DOHH2 (cell line): ENCODE results near the gene FRK.

Experiments
- H3F3A ChIP-seq: fragments of 200-600 bp; sonication (generic), shearing (Covaris generic); 2 replicates; pipeline ENCODE4 v1.6.0; 2016; ENCODE audit warnings: antibody characterized with exemption, mild to moderate bottlenecking; ENCODE audit not compliant: control insufficient read depth, insufficient read depth
- H3K27ac ChIP-seq: fragments of 200-600 bp; sonication (generic); 2 replicates; pipeline ENCODE4 v1.5.1; 2014; ENCODE audit warnings: low read depth, mild to moderate bottlenecking, low read length, moderate library complexity
- H3K27me3 ChIP-seq: fragments of 200-600 bp; sonication (generic); 2 replicates; pipeline ENCODE4 v1.6.1; 2014; ENCODE audit warnings: mild to moderate bottlenecking, low read length, mixed read lengths; ENCODE audit not compliant: control insufficient read depth
- H3K36me3 ChIP-seq: fragments of 200-600 bp; sonication (generic); 2 replicates; pipeline ENCODE4 v1.6.1; 2014; ENCODE audit warnings: mild to moderate bottlenecking, low read length, moderate library complexity, mixed read lengths; ENCODE audit not compliant: control insufficient read depth
- H3K4me1 ChIP-seq: fragments of 200-600 bp; sonication (generic); 2 replicates; pipeline ENCODE4 v1.6.1; 2014; ENCODE audit warnings: mild to moderate bottlenecking, low read length, mixed read lengths; ENCODE audit not compliant: control insufficient read depth
- H3K4me2 ChIP-seq: fragments of 200-600 bp; sonication (generic); 2 replicates; pipeline ENCODE4 v1.6.0; 2014; ENCODE audit warnings: mild to moderate bottlenecking, low read length, moderate library complexity
- H3K4me3 ChIP-seq: fragments of 200-600 bp; sonication (generic); 2 replicates; pipeline ENCODE4 v1.5.1; 2014; ENCODE audit warnings: mild to moderate bottlenecking, low read length, mixed read lengths
- H3K79me2 ChIP-seq: fragments of 200-600 bp; sonication (generic); 2 replicates; pipeline ENCODE4 v1.6.1; 2014; ENCODE audit warnings: mild to moderate bottlenecking, low read length, mixed read lengths; ENCODE audit not compliant: control insufficient read depth
- H3K9me2 ChIP-seq: fragments of 200-600 bp; sonication (generic); replicated peaks from 2 replicates; pipeline ENCODE4 v1.6.1; 2014; ENCODE audit warnings: mild to moderate bottlenecking, low read length, mixed read lengths; ENCODE audit not compliant: control insufficient read depth
- H3K9me3 ChIP-seq: fragments of 200-600 bp; sonication (generic); 2 replicates; pipeline ENCODE4 v1.6.1; 2014; ENCODE audit warnings: antibody characterized with exemption, low read length, mixed read lengths; ENCODE audit not compliant: control insufficient read depth, insufficient read depth
- H4K20me1 ChIP-seq: fragments of 200-600 bp; sonication (generic); 2 replicates; pipeline ENCODE4 v1.6.0; 2014; ENCODE audit warnings: low read depth, mild to moderate bottlenecking, antibody characterized with exemption, low read length, moderate library complexity; ENCODE audit not compliant: control insufficient read depth, insufficient read depth
- CTCF ChIP-seq: fragments of 200-600 bp; sonication (generic); IDR thresholded peaks from one replicate; pipeline ENCODE4 v1.5.1; 2014; ENCODE audit warnings: antibody characterized with exemption, mild to moderate bottlenecking, low read depth, low read length; ENCODE audit not compliant: poor library complexity, severe bottlenecking
- EZH2phosphoT487 ChIP-seq: fragments of 200-600 bp; sonication (generic); IDR thresholded peaks from 2 replicates; pipeline ENCODE4 v1.6.1; 2017; ENCODE audit warnings: borderline replicate concordance, mild to moderate bottlenecking, antibody characterized with exemption, low read length, moderate library complexity, mixed read lengths

The FRK gene

GRCh38 chr6:116028233-116028632 is 32.5 kb downstream of the FRK start:
- H3F3A ChIP-seq: no peaks in the 10 kb centered on the region
- H3K27ac ChIP-seq: no peak overlapping the region
- no peaks in the 10 kb centered on the region for H3K27me3 ChIP-seq
- no peaks in the 10 kb centered on the region for H3K79me2 ChIP-seq
- H3K4me2 ChIP-seq: no peak overlapping the region
- no peaks in the 10 kb centered on the region for H4K20me1 ChIP-seq
- no peak overlapping the region for H3K4me3 ChIP-seq
- no peaks in the 10 kb centered on the region for H3K4me1 ChIP-seq
- TF ChIP-seq EZH2phosphoT487 (no peak), CTCF (no peak)
- no peaks in the 10 kb centered on the region for H3K36me3 ChIP-seq
- H3K9me2 ChIP-seq: no peaks in the 10 kb centered on the region
- no peaks in the 10 kb centered on the region; the same call in 1 of the 2 replicates for H3K9me3 ChIP-seq

DNA sequence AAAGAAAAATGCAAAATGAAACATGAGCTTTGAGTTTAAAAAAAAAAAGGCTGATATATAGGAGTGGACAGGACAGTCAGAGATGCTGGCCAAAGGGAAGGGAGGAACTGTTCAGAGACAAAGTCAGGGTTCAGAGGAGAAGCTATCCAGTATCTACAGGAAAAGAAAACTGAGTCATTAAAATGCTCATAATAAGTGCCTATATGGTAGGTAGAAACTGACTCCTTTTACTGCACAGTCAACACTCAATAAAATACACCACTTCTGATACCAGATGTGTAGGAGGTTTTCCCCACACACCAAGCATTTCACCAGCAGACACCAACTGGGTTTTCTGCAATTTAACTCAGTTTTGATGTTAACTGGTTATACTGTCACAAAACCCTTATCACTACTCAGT is 32.9 kb downstream of the FRK start:
- Histone ChIP-seq H3K9me2 (no peaks in the 10 kb centered on the region), H3K4me2 (no peak overlapping the region), H3K4me1 (no peaks in the 10 kb centered on the region), H4K20me1 (no peaks in the 10 kb centered on the region), H3K9me3 (no peaks in the 10 kb centered on the region; the same call in 1 of the 2 replicates), H3K4me3 (no peak overlapping the region), H3F3A (no peaks in the 10 kb centered on the region), H3K27me3 (no peaks in the 10 kb centered on the region), H3K36me3 (no peaks in the 10 kb centered on the region), H3K27ac (no peak overlapping the region), H3K79me2 (no peaks in the 10 kb centered on the region)
- TF ChIP-seq EZH2phosphoT487 (no peak), CTCF (no peak)

DNA sequence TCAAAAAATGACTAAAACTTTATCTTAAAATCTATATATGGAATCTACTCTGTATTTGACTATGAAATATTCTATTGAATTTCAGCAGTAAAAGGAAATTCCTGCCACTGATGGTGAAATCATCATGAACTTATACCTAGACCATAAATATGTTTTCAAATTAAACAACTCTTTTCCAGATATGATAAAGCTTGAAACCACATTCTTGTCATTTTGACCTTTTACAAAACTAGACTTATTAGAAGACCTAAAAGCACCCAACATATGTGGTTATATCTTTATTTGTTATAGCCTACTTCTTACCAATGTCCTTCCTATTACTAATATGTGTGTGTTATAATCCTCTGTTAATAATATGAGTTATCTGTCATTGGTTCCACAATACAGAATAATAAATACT is 35.3 kb downstream of the FRK start:
- TF ChIP-seq EZH2phosphoT487 (no peak), CTCF (no peak)
- H4K20me1 ChIP-seq: no peaks in the 10 kb centered on the region

More for the DNA sequence above, 35.3 kb downstream of the FRK start:
- H3K9me3 ChIP-seq: no peaks in the 10 kb centered on the region; the same call in 1 of the 2 replicates
- H3K27me3 ChIP-seq: no peaks in the 10 kb centered on the region
- no peaks in the 10 kb centered on the region for H3K4me1 ChIP-seq
- H3K27ac ChIP-seq: no peak overlapping the region
- H3K36me3 ChIP-seq: no peaks in the 10 kb centered on the region
- H3K9me2 ChIP-seq: no peaks in the 10 kb centered on the region
- H3K4me3 ChIP-seq: no peak overlapping the region
- H3K79me2 ChIP-seq: no peaks in the 10 kb centered on the region
- H3F3A ChIP-seq: no peaks in the 10 kb centered on the region
- no peak overlapping the region for H3K4me2 ChIP-seq
